Measurements from ENCODE around the gene SMIM36.
A peak's percentile ranks its signal among the peaks of the same experiment; 100 is the strongest.
"Not testable (repeated sequence)": the region's sequence is repeated elsewhere in the genome, so short reads cannot be mapped to it uniquely, and the experiment has no call there.

Gene SMIM36

GRCh38 chr17:55507669-55508068, 3.6 kb downstream of the SMIM36 start:
- DNase-seq (ENCODE audit: low read depth in 2 of 2): not testable (repeated sequence)

DNA sequence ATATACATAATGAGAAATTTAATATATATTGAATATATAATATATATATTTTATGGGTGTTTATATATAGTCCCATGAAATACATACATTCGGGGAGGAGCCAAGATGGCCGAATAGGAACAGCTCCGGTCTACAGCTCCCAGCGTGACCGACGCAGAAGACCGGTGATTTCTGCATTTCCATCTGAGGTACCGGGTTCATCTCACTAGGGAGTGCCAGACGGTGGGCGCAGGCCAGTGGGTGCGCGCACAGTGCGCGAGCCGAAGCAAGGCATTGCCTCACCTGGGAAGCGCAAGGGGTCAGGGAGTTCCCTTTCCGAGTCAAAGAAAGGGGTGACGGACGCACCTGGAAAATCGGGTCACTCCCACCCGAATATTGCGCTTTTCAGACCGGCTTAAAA, 9.6 kb downstream of the SMIM36 start:
- DNase-seq (ENCODE audit: low read depth in 2 of 2): not testable (repeated sequence)

DNA sequence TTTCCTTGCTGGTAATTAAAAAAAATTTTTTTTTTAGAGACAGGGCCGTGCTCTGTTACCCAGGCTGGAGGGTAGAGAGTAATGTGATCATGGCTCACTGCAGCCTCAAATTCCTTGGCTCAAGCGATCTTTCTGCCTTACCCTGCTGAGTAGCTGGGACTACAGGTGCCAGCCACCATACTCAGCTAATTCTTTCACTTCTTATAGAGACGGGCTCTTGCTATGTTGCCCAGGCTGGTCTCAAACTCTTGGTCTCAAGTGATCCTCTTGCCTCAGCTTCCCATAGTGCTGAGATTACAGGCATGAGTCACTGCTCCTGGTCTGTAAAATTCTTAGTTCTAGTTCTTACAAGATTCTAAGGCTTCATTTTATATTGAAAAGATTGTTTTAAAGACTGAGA, 11.1 kb downstream of the SMIM36 start:
- no peak for DNase-seq (ENCODE audit: low read depth in 2 of 2)

DNA sequence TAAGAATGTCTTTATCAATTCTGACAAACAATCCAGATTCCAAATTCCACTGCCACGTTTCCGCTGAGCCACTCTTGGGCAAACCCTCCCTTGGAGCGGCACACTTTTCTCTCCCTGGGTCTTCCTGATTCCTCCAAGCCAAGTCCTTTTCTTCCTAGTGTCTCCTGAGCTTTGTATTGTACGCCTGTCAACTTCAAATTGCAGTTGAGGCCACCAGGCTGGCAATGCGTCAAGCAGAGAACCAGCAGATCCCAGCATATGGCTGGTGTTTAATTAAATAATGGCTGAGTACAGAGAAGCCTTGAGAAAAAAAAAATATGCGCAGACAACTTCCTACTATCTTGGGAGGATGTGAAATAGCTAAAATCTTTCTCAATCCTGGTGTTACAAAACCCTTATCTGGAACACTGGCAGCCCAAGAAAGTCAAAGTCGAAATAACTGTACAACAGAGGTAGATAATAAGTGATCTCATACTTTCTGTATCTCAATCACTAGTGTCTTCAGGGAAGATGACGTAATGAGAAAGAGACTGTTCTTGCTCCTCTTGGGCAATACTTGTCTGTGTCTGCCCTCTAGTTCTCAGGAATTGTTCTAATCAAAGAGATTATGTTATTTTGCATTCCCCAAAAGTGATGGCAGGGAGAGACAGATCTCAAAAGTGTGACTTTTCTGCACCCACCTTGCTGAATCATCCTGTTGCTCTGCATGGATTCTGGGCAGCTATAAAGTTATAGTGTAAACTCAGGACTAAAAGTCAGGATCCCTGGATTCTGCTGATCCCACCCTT, 15.0 kb downstream of the SMIM36 start:
- DNase-seq (ENCODE audit: low read depth in 2 of 2): no peak

GRCh38 chr17:55495239-55495638, 16.0 kb downstream of the SMIM36 start:
- no peak for DNase-seq (ENCODE audit: low read depth in 2 of 2)

- DNase-seq (ENCODE audit: low read depth in 2 of 2): no peak
Observed at GRCh38 chr17:55492781-55493341, 18.4 kb downstream of the SMIM36 start.

- DNase-seq (ENCODE audit: low read depth in 2 of 2): no peak
Observed at GRCh38 chr17:55490376-55490775, 20.9 kb downstream of the SMIM36 start.

DNA sequence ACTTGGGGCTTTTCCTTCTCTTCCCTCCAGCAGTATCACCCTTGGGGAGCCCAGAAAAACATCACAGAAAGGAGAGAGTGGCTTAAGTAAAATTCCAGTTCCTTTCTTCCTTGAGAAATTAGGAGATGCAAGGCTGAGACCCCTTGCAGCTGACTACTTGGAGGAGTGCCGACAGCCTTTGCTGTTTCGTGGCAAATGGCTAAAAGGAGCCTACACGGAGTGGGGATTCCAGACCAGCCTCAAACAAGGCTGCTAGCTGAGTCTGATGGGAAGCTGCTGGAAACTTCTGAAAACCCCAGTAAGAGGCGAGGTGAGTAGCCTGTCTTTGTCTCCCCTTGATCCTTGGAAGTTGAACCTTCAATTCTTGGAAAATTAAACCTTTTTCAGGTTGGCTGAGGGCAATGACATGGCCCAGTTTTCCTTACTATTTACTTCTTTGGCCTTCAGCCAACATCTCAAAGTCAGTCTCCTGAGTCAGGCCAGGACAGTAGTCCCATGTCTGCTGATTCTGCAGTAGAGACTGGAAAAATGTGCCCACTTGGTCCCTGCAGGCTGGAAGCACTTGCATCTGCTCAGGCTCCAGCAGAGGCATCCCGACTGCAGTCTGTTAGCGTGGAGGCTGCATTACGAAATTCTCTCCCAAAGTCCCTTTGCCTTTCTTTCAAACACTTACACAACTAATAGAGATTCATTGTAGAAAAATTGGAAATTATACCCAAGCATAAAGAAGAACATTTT, 23.4 kb downstream of the SMIM36 start:
- no peak for DNase-seq (ENCODE audit: low read depth in 2 of 2)

DNA sequence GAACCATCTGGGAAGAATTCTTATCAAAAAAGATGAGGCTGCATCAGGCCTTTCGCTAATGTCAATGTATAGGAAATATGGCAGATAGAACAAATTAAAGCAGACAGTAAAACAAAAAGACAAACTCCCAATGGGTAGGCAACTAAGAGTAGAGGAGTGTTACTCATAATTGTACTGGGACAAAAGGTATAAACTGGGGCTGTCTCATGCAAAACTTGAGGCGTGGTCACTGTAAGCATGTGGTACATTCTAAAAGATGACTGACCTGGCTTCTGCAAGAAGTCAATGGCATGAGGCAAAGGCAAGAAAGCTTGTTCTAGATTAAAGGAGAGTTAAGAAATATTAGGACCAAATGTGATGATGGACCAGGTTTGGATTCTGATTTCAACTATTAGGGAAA, 26.7 kb downstream of the SMIM36 start:
- no peak for DNase-seq (ENCODE audit: low read depth in 2 of 2)

- no peak for DNase-seq (ENCODE audit: low read depth in 2 of 2)
Observed at GRCh38 chr17:55482591-55483389, 28.5 kb downstream of the SMIM36 start.

DNA sequence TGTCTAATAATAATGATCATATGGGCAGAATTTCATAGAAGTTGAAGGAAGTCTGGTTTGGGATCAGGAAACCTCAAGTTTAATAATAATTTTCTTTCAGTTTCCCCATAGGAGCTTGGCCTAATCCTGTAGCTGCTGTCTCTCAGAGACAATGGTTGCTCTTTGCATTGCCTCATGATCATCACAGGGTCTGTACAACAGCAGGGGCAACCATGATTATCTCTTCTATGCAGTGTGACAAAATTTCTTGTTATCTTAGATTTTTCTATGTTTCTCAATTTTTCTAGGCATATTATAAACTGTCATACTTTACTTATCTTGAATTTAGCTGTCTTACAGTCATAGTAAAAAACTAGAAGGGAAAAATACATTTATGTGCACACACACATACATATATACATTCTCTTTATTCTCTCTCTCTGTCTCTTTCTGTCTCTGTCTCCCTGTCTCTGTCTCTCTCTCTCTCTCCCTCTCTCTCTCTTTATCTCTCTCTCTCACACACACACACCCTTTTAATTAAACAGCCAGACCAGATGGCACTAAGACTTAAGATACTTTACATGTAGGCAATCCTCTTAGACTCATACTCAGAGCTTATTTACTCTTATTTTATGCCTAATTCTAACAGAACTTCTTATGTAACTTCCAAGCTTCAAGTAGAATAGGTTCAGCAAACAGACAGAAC, 30.5 kb downstream of the SMIM36 start:
- DNase-seq (ENCODE audit: low read depth in 2 of 2): no peak

DNA sequence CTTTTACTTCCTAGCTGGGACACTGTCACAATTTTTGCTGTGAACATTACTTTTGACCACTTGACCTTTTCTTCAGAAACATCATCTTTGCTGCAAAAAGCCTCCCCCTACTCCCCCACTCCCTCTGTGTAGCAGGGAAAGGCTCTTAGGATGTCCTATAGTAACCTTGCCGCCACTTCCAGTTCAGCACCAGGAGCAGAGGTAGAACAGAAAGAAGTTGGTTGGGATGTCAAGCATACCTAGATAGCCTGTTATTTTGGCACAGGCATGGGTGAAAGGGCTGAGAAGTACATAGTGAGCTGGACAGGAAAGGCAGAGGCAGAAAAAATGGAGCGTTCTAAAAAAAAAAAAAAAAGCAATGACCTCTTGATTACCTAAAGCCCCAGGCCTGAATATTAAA, 31.3 kb downstream of the SMIM36 start:
- DNase-seq (ENCODE audit: low read depth in 2 of 2): no peak

- no peak for DNase-seq (ENCODE audit: low read depth in 2 of 2)
Observed at GRCh38 chr17:55478971-55479370, 32.3 kb downstream of the SMIM36 start.

- DNase-seq (ENCODE audit: low read depth in 2 of 2): no peak
Observed at GRCh38 chr17:55466671-55467070, 44.6 kb downstream of the SMIM36 start.

GRCh38 chr17:55465771-55466170, 45.5 kb downstream of the SMIM36 start:
- DNase-seq (ENCODE audit: low read depth in 2 of 2): not testable (repeated sequence)

GRCh38 chr17:55463600-55463999, 47.7 kb downstream of the SMIM36 start:
- no peak for DNase-seq (ENCODE audit: low read depth in 2 of 2)

DNA sequence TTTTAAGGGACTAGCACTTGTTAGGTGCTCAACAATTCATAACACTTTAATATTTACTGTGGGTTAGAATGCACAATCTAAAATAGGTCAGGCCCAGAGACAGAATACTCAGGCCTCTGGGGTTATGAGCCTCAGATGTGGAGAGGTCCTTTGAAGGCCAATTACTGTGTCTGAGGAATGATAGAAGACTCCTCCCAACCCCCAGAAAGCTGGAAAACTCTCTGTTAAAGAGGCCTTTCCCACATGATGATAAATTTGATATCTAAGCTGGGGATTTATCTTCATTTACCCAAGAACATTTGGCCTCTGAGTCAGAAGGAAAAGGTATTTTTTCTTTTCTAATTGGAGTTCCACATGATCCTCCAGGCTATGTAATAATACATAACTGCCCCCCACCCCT, 48.5 kb downstream of the SMIM36 start:
- no peak for DNase-seq (ENCODE audit: low read depth in 2 of 2)

- DNase-seq (ENCODE audit: low read depth in 2 of 2): no peak
Observed at GRCh38 chr17:55462234-55462633, 49.0 kb downstream of the SMIM36 start.

GRCh38 chr17:55458978-55459377, 52.3 kb downstream of the SMIM36 start:
- DNase-seq (ENCODE audit: low read depth in 2 of 2): peak; percentile 30 to 60

DNA sequence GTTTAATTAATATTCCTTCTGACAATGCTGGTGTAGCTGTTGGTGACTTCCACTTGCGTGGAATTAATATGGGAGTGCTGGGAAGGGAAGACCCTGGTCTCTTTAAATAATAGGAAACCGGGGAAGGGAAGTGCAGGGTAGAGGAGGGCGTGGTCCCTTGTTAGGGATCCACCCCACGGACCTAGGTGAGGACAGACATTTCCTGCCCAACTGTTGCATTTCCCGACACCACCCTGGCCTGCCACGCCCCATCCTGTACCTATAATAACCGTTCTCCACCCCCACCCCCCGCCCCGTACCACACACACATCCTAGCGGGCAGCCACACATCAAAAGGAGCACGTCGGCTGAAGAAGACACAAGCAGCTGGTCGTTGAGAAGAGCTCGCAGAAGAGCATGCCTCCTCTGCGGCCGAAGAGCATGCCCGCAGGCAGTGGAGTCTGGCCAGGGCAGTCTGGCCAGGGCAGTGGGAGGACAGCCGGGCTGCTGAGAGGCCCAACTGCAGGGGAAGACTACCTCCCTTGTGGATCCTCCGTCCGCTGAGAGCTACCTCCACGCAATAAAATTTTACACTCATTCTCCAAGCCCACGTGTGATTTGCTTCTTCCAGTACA, 52.9 kb downstream of the SMIM36 start:
- no peak for DNase-seq (ENCODE audit: low read depth in 2 of 2)
